Measurements from ENCODE around the gene MGAT5.

The MGAT5 gene

DNA sequence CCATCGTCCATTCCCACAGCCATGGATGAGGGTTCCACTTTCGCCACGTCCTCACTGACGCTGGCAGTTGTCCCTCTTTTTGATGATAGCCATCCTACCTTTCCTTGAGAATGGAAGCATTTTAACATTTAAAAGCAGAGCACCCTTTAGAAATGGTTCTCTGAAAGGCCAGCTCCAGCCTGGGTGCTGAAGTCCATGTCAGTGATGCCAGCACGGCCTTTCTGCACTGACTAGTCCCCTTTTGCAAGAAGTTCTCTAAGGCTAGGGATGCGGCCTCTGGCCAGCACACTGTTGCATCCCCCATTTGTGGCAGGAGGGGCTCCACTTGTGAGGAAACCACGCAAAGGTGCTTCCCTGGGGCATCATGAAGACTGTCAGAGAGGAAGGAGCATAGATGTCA, 203.5 kb downstream of the MGAT5 start:
- Mint-ChIP-seq H3K27me3 (no peaks in the 10 kb centered on the region), H3K27ac (no peak overlapping the region), H3K4me1 (no peaks in the 10 kb centered on the region), H3K4me3 (no peak overlapping the region), H3K9me3 (no peaks in the 10 kb centered on the region), H3K36me3 (ENCODE audit: low read depth) (no peaks in the 10 kb centered on the region)
- ATAC-seq (no peak), DNase-seq (no peak)

DNA sequence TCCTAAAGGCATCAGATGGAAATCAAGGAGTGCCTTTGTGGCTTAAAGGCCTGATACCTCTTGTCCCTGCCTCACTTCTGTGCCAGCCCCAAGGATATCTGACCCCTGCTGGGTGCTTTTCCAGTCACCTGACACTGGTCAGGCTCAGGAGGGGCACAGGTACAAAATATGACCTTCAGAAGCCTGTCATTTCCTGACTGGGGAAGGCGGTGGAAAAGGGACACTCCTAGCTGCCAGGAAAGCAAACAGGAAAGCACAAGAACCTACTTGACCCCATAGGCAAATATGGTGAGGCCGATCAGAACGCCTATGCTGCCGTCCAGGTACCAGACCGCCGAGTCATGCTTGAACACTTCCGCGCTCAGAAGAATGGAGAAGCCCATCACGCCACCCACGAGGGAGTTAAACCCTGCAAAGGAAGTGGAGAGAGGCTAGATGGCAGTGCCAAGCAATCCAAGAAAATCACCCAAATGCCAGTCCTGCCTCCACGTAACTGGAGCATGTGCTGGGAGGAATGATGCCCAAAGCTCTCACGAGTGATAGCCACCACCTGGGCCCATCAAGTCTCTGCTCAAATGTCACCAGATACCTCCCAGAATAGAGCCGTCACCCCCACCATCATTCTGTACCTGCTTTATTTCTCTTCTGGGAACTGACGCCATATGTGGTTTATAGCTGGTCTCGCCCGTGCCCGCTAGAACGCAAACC, 204.0 kb downstream of the MGAT5 start:
- no peak overlapping the region for H3K27ac Mint-ChIP-seq
- no peaks in the 10 kb centered on the region for H3K36me3 Mint-ChIP-seq (ENCODE audit: low read depth)
- ATAC-seq (no peak), DNase-seq (no peak)
- H3K4me1 Mint-ChIP-seq = no peaks in the 10 kb centered on the region
- H3K27me3 Mint-ChIP-seq = no peaks in the 10 kb centered on the region
- H3K9me3 Mint-ChIP-seq = no peaks in the 10 kb centered on the region
- no peak overlapping the region for H3K4me3 Mint-ChIP-seq

DNA sequence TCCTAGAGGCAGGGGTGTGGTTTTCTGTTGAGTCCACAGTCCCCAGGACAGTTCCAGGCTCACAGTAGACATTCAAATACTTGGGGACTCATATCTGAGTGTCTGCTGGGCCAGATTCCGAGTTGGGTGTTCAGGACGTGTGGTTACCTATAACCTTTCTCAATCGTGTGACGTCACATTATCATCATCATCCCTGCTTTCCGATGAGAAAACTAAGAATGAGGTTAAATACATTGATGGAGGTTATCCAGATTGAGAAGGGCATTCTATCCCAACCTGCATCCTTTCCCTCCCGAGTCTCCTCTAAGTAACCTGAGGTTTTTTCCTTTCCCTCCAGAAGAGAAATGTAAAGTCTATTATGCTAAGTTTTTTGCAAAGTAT, 204.6 kb downstream of the MGAT5 start:
- Mint-ChIP-seq H3K4me3 (no peak overlapping the region), H3K9me3 (no peaks in the 10 kb centered on the region), H3K36me3 (ENCODE audit: low read depth) (no peaks in the 10 kb centered on the region), H3K27me3 (no peaks in the 10 kb centered on the region), H3K4me1 (no peaks in the 10 kb centered on the region), H3K27ac (no peak overlapping the region)
- ATAC-seq (no peak), DNase-seq (no peak)

DNA sequence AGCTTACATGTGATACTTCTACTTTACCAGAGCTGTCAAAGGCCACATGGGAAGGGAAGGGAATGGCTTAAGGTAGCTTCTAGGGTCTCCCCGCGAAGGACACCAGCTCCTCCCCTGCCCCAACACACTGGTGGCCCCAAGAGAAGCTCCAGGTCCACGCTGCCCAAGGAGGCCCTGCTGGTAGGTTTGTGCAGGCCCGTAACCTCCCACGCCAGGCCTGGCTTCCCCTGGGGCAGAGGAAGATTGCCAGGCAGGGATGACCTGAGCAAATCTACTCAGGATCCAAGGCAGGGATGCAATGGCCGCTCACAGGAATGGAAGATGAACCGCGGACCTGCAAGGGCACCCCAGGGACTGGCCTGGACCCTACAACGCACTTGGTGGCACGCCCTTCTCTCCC, 205.1 kb downstream of the MGAT5 start:
- H3K27me3 Mint-ChIP-seq = no peaks in the 10 kb centered on the region
- H3K4me1 Mint-ChIP-seq = no peaks in the 10 kb centered on the region
- DNase-seq (no peak), ATAC-seq (no peak)
- H3K27ac Mint-ChIP-seq = no peak overlapping the region
- H3K36me3 Mint-ChIP-seq (ENCODE audit: low read depth) = no peaks in the 10 kb centered on the region
- no peak overlapping the region for H3K4me3 Mint-ChIP-seq
- H3K9me3 Mint-ChIP-seq = no peaks in the 10 kb centered on the region

DNA sequence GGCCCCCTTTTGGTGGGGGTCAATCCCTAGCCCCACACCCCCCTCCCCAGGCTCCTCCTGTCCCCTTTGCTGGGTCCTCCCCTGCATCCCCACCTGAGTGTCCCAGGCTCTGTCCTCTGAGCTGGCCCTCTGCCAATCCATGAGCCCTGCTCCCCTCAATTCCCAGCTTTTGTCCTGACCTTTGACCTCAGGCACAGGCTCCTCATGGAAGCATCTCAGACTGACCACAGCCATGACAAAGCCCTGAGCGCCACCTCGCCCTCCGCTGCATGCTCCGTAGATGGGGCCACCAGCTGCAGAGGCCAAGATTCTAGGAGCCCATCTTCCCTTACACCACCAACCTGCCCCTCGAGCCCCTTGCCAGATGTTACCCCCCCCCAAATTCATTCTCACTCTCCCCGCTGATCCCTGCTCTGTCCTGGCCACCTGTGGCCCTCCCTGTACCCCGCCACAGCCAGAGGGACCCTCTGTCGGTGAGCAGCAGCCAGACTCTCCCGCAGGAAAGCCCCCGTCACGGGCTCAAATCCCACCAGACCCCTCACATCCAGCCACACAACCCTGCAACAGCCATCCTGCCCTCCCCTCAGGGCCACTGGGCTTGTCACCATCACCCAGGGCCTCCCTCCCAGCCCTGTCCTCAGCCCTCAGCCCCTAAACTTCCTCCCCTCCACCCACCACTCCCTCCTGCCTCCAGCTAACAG, 206.0 kb downstream of the MGAT5 start:
- ATAC-seq (no peak), DNase-seq (no peak)
- no peaks in the 10 kb centered on the region for H3K27me3 Mint-ChIP-seq
- no peaks in the 10 kb centered on the region for H3K9me3 Mint-ChIP-seq
- H3K4me3 Mint-ChIP-seq = no peak overlapping the region
- H3K36me3 Mint-ChIP-seq (ENCODE audit: low read depth) = no peaks in the 10 kb centered on the region
- H3K4me1 Mint-ChIP-seq = no peaks in the 10 kb centered on the region
- no peak overlapping the region for H3K27ac Mint-ChIP-seq

DNA sequence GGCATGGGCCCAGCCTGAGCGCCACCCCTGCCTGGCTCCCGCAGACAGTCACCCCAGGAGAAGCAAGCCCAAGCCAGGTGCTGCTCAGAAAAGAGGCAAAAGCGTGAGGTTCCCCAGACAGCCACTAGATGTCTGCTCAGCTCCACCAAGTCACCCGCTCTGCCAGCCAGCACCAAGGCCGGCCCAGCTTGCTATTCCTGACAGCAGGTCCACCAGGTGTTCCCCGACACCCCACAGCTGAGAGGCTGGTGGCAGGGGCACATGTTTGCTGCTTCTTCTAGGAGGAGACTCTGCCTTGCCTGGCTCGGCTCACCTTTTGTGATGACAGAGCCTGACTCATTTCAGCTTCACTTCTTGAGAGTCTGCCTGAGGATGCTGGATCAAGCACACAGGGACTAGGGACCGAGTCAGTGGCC, 206.7 kb downstream of the MGAT5 start:
- H3K4me1 Mint-ChIP-seq = no peaks in the 10 kb centered on the region
- H3K36me3 Mint-ChIP-seq (ENCODE audit: low read depth) = no peaks in the 10 kb centered on the region
- ATAC-seq (peak; percentile 57), DNase-seq (peak; percentile 18)
- no peak overlapping the region for H3K4me3 Mint-ChIP-seq
- H3K27ac Mint-ChIP-seq = no peak overlapping the region
- no peaks in the 10 kb centered on the region for H3K27me3 Mint-ChIP-seq
- H3K9me3 Mint-ChIP-seq = no peaks in the 10 kb centered on the region

DNA sequence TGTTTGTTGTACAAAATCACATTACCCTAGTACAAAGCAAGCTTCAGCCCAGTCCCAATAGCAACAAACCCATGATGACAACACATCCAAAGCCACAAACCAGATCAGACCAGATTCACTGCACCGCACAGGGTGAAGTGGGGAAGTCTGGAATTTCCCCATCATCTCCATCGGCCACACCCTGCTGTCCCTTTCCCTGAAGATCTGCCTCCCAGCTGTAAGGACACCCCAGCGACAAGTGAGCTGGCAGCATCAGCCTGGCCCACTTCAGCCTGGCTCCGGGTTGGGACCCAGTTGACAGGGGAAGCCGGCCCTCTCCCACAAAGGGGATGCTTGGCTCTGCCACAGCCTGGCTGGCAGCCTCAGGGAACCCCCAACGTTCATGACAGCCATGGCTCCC, 207.6 kb downstream of the MGAT5 start:
- DNase-seq (no peak), ATAC-seq (no peak)
- H3K27ac Mint-ChIP-seq = no peak overlapping the region
- H3K9me3 Mint-ChIP-seq = no peaks in the 10 kb centered on the region
- no peak overlapping the region for H3K4me3 Mint-ChIP-seq
- H3K36me3 Mint-ChIP-seq (ENCODE audit: low read depth) = no peaks in the 10 kb centered on the region
- H3K4me1 Mint-ChIP-seq = no peaks in the 10 kb centered on the region
- no peaks in the 10 kb centered on the region for H3K27me3 Mint-ChIP-seq

DNA sequence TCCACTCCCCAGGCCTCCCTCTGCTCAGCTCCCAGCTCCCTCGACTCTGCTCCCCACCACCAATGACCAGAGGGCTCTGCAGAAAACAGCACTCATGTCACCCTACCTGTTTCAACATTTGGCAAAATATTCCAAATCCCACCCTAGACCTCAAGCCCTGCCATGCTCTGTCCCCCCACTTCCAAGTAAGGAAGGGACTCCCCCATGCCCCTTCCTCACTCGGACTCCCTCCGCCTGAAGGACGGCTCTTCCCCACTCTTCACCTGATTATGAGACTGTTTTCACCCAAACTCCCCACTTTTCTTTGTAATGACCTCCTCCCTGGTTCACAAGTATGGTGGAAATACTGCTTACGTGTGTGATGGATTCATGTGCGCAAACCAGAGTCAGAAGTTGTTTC, 208.4 kb downstream of the MGAT5 start:
- Mint-ChIP-seq H3K9me3 (no peaks in the 10 kb centered on the region), H3K36me3 (ENCODE audit: low read depth) (no peaks in the 10 kb centered on the region), H3K4me3 (no peak overlapping the region), H3K4me1 (no peaks in the 10 kb centered on the region), H3K27ac (no peak overlapping the region), H3K27me3 (no peaks in the 10 kb centered on the region)
- DNase-seq (no peak), ATAC-seq (no peak)

DNA sequence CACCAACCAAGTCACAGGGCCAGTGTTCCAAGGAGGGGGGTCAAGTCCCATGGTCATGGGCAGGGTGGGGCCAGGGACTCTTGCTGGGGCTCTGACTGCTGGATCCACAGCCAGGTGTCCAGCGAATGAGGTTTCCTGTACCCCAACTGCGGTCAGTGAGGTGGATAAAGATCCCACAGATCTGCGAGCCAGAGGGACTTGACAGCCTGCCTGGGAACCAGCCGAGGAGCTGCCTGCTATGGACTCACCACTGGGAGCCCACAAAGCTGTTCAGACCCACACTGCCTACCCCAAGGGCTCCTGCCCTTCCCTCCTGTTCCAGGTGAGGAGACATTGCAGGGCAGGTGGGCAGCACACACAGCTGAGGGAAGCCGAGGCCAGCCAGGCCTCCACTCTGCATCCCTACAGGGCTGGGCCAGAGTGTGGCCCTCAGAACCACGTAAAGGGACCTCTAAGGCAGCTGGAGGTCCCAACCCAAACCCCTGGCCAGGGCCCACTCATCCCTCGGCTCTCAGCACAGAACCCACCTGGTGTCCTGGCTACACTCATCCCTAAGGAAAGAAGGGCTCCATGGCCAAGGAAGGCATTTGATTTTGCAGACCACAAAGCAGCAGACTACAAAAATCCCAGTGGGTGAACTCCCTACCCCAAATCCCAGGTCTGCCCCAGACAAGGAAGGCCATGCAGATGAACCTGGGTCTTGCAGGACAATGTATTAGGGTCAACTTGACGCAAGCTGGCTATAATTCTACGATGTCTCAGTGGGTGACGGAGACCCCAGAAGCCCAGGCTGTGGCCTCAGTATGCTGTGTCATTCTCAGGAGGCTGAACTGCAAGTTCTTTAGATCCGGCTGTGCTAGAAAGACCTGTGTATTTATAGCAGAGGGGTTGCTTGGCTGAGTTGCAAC, 209.2 kb downstream of the MGAT5 start:
- Mint-ChIP-seq H3K4me3 (no peak overlapping the region), H3K4me1 (peaks cover 7% of the 10 kb centered on the region), H3K27ac (no peak overlapping the region), H3K36me3 (ENCODE audit: low read depth) (no peaks in the 10 kb centered on the region), H3K9me3 (no peaks in the 10 kb centered on the region), H3K27me3 (no peaks in the 10 kb centered on the region)
- ATAC-seq (no peak), DNase-seq (no peak)

DNA sequence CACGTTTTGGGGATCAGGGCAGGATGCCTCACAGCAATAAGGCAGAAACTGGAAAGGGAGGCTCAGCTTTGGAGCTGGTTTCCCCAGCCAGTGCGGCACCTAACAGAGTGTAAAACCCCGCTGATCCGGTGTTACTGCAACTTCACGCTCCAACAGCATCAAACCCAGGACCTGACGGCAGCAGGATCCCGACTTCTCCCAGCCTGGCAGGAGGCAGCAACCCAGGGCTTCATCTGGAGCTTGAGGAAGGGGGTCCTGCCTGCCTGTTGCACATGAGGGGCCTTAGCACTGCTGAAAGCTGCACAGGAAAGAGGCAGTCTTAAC, 209.8 kb downstream of the MGAT5 start:
- Mint-ChIP-seq H3K4me1 (peaks cover 13% of the 10 kb centered on the region), H3K4me3 (no peak overlapping the region), H3K36me3 (ENCODE audit: low read depth) (no peaks in the 10 kb centered on the region), H3K9me3 (no peaks in the 10 kb centered on the region), H3K27ac (no peak overlapping the region), H3K27me3 (no peaks in the 10 kb centered on the region)
- DNase-seq (no peak), ATAC-seq (no peak)

DNA sequence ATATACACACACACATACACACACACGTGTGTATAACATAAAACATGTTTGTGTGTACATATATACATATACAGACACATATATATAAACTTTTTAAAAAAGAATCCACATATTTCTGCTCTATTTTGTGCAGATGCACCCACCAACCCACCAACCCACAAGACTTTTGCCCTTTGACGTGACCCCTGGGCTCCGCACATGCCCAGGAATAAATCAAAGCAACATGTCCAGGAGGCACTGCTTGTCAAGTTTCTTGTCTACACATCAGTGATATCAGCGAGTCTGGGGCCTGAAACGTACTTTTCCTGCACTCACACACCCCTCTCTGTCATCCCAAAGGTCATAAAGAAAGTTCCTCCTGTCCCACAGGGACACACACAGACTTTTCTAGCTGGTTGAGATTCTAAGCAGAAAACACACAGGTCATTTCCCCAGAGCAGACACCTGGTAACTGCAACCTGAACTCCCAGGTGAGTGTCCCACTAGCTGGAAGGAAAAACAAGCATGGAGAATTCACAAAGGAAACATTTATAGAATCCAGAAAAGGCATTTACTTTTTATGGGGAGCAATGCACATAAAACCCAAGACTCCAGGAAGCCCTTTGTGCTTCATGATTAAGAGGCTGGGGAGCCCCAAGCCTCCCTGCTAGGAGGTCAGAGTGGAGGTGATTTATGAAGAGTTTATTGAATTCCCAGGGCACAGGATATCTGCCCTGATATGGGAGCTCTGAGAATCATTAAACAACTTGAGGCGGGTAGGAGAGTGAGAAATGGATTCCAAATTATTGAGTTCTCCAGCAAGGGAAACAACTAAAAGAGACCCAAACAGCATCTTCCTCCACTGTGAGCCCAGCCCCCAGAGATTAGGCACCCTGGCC, 211.6 kb downstream of the MGAT5 start:
- no peaks in the 10 kb centered on the region for H3K36me3 Mint-ChIP-seq (ENCODE audit: low read depth)
- no peak overlapping the region for H3K27ac Mint-ChIP-seq
- DNase-seq (no peak), ATAC-seq (no peak)
- no peak overlapping the region for H3K4me3 Mint-ChIP-seq
- peaks cover 20% of the 10 kb centered on the region for H3K4me1 Mint-ChIP-seq
- no peaks in the 10 kb centered on the region for H3K9me3 Mint-ChIP-seq
- H3K27me3 Mint-ChIP-seq = no peaks in the 10 kb centered on the region

DNA sequence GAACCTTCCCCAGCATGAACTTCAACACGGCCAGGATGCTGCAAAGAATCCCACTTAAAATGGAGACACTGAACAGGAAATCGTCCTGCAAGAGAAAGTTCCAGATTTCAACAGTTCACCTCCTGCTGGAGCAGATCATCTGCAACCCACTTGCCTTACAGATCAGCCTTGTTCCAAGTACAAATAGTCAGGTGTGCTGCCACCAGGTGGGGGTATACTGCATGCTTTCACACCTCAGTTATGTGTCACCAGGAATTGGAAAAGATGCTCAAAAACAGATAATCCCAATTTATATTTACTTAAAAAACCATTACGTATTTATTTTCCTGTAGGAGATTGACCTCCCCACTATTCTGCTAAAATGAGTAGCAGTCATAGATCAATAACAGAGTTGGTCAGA, 212.3 kb downstream of the MGAT5 start:
- ATAC-seq (no peak), DNase-seq (peak; percentile 23)
- no peak overlapping the region for H3K27ac Mint-ChIP-seq
- no peaks in the 10 kb centered on the region for H3K36me3 Mint-ChIP-seq (ENCODE audit: low read depth)
- H3K4me1 Mint-ChIP-seq = peaks cover 20% of the 10 kb centered on the region
- no peaks in the 10 kb centered on the region for H3K9me3 Mint-ChIP-seq
- H3K4me3 Mint-ChIP-seq = no peak overlapping the region
- H3K27me3 Mint-ChIP-seq = no peaks in the 10 kb centered on the region

DNA sequence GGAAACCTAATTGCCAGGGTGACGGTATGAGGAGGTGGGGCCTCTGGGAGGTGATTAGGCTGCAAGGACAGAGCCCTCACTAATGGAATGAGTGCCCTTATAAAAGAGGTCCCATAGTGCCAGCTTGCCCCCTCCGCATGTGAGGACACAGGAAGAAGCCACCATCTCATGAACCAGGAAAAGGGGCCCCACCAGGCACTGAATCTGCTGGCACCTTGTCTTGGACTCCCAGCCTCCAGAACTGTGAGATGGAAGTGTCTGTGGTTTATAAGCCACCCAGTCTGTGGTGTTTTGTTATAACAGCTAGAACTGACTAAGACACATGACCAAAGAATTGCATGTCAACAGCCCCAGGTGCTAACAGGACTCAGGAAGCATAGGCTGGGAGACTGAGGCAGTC, 214.3 kb downstream of the MGAT5 start:
- Mint-ChIP-seq H3K27me3 (no peaks in the 10 kb centered on the region), H3K4me1 (peaks cover 20% of the 10 kb centered on the region), H3K36me3 (ENCODE audit: low read depth) (no peaks in the 10 kb centered on the region), H3K27ac (no peak overlapping the region), H3K4me3 (no peak overlapping the region), H3K9me3 (peaks cover under 1% of the 10 kb centered on the region)
- peak; percentile 15 for DNase-seq
- peak; percentile 67 for ATAC-seq

DNA sequence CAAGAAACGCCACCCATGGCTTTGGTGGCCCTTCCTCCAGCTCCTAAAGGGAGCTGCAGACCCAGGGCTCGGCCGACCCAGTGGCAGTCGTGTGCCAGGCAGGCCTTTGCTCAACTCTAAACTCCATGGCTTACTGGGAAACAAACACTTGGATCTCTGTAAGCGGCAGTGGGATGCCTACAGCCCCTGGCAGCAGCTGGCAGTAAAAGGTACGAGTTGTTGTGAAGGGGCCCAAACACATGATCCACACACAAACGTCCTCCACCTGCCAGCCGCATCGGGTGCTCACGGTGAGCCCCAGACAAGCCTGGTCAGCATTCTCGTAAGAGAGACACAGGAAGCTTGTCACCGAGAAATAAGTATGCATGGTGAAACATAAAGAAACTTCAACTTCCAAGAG, 214.9 kb downstream of the MGAT5 start:
- no peak for DNase-seq
- Mint-ChIP-seq H3K4me1 (peaks cover 20% of the 10 kb centered on the region), H3K9me3 (peaks cover 6% of the 10 kb centered on the region), H3K27ac (no peak overlapping the region), H3K27me3 (no peaks in the 10 kb centered on the region), H3K36me3 (ENCODE audit: low read depth) (no peaks in the 10 kb centered on the region), H3K4me3 (no peak overlapping the region)
- ATAC-seq = no peak

Data from activated naive CD8-positive, alpha-beta T cell treated with anti-CD3 and anti-CD28 coated beads, Interleukin-2, amount 50 U/mL, for 24 hours (primary cell).